Adipocyte (in vitro differentiated cells): Measurements from ENCODE around the gene CLIC5.

ENCODE experiments used
- DNase-seq: peaks from one replicate; pipeline ENCODE4 v3.0.0-alpha.2; 2015; ENCODE audit warnings: low read depth
- H3K27me3 ChIP-seq: replicated peaks from 2 replicates; pipeline ENCODE4 v1.7.0; 2013; ENCODE audit warnings: mild to moderate bottlenecking, low read length, moderate library complexity; ENCODE audit not compliant: control insufficient read depth, insufficient read depth
- H3K36me3 ChIP-seq: 2 replicates; pipeline ENCODE4 v1.7.0; 2013; ENCODE audit warnings: low read length, mild to moderate bottlenecking, moderate library complexity; ENCODE audit not compliant: control insufficient read depth, insufficient read depth, severe bottlenecking
- H3K4me1 ChIP-seq: 2 replicates; pipeline ENCODE4 v1.7.0; 2013; ENCODE audit warnings: mild to moderate bottlenecking, low read length, moderate library complexity; ENCODE audit not compliant: control insufficient read depth, insufficient read depth
- H3K4me3 ChIP-seq: 2 replicates; pipeline ENCODE4 v1.7.0; 2013; ENCODE audit warnings: mild to moderate bottlenecking, low read length, moderate library complexity
- H3K9ac ChIP-seq: 2 replicates; pipeline ENCODE4 v1.7.0; 2013; ENCODE audit warnings: mild to moderate bottlenecking, low read length, moderate library complexity
- H3K9me3 ChIP-seq: 2 replicates; pipeline ENCODE4 v1.7.0; 2013; ENCODE audit warnings: mild to moderate bottlenecking, low read length, moderate library complexity; ENCODE audit not compliant: control insufficient read depth

The CLIC5 gene

DNA sequence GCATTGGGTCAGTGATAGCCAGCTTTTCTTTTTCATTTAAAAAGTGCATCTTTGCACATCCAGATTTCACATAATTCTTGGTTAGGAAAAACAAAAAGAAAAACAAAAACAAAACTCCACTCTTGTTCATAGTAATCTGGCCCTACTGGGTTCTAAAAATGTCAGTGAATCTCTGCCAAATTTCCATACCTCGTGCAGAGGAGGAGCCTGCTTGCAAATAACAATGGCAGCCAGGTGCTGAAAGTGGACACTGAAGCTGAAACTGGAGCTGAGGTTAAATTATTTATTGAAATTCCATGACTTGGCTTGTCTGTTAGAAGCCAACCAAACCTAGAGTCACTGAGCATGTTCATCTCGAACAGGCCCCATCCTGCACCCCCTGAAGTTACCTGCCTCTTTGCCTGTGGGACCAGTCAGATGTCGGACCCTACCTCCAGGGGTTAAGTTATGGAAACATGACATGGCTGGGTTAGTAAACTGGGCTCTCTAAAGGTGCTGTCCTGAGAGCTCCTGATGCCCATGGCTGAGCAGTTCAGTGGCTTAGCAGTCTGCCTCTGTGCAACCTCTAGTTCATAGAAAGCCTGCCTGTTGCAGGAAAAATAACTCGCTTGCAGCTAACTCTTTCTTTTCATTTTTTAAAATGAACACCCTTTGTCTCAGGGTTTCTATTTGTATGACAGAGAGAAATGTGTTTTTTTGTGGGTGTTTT is 42.7 kb downstream of the CLIC5 start:
- peaks cover 4% of the 10 kb centered on the region for H3K27me3 ChIP-seq
- peaks cover 12% of the 10 kb centered on the region for H3K9me3 ChIP-seq
- DNase-seq: no peak
- H3K4me3 ChIP-seq: no peak overlapping the region
- H3K9ac ChIP-seq: no peak overlapping the region
- no peaks in the 10 kb centered on the region for H3K36me3 ChIP-seq
- H3K4me1 ChIP-seq: no peaks in the 10 kb centered on the region

DNA sequence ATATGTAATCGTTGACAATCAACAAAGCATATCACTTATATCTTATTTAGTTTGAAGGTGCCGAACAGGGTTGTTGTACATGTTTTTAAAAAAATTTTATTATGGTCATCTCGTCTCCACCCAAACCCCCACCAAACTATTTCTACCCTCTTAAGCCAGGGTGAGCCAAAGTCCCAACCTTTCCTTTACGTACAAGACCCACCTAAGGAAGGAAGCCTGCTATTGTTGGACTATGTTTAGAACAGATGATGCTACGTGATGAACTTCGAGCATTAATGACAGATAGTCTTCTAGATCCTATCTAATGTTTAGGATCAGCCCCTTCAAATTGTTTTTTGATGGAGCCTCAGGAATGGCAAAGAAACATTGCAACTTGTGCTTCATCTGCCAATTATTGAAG is 44.4 kb downstream of the CLIC5 start:
- no peak for DNase-seq
- no peaks in the 10 kb centered on the region for H3K36me3 ChIP-seq
- peaks cover under 1% of the 10 kb centered on the region for H3K4me1 ChIP-seq
- H3K27me3 ChIP-seq: peaks cover 4% of the 10 kb centered on the region
- no peak overlapping the region for H3K4me3 ChIP-seq
- H3K9ac ChIP-seq: no peak overlapping the region
- peaks cover 12% of the 10 kb centered on the region for H3K9me3 ChIP-seq

- Histone ChIP-seq H3K27me3 (peaks cover 4% of the 10 kb centered on the region), H3K9ac (no peak overlapping the region), H3K9me3 (peaks cover 6% of the 10 kb centered on the region), H3K4me3 (no peak overlapping the region), H3K4me1 (peaks cover 4% of the 10 kb centered on the region), H3K36me3 (no peaks in the 10 kb centered on the region)
- no peak for DNase-seq
These were observed 45.3 kb downstream of the CLIC5 start for GRCh38 chr6:45970326-45970725.

DNA sequence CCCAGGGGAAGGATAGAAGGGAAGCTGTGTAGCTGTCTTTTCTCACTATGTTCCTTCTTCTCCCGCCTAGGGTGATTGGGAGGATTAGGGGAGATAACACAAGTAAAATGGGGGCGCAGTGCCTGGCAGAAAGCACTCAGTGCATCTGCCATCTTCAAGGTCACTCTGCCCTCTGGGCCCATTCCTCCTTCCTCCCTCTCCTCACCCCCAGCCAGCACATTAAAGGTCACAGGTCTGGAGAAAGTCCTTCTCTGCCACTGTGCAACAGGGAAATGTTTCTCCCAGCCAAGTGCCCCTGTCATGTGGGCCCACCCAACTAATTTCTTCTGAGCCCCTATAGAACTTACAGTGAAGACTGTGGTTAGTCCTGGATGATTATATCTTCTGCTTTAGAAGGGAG is 45.8 kb downstream of the CLIC5 start:
- DNase-seq: no peak
- peaks cover 4% of the 10 kb centered on the region for H3K4me1 ChIP-seq
- H3K9me3 ChIP-seq: peaks cover 4% of the 10 kb centered on the region
- H3K36me3 ChIP-seq: no peaks in the 10 kb centered on the region
- peaks cover 4% of the 10 kb centered on the region for H3K27me3 ChIP-seq
- no peak overlapping the region for H3K9ac ChIP-seq
- no peak overlapping the region for H3K4me3 ChIP-seq

GRCh38 chr6:45969026-45969425 is 46.6 kb downstream of the CLIC5 start:
- Histone ChIP-seq H3K27me3 (peaks cover 4% of the 10 kb centered on the region), H3K4me3 (no peak overlapping the region), H3K9me3 (peaks cover 10% of the 10 kb centered on the region), H3K36me3 (no peaks in the 10 kb centered on the region), H3K4me1 (peaks cover 4% of the 10 kb centered on the region), H3K9ac (no peak overlapping the region)
- no peak for DNase-seq

DNA sequence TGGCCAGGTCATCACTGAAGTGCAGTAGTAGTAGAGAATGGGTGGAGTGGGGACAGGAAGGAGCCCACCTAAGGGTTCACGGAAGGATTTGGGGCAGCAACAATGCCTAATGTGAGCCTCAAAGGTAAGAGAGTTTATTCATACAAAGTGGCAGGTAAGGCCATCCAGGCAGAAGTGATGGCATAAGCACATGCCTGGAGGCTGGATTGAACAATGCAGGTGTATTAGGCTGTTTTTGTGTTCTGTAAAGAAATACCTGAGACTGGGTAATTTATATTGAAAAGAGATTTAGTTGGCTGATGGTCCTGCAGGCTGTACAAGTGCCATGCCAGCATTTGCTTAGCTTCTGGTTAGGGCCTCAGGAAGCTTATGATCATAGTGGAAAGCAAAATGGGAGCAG is 48.3 kb downstream of the CLIC5 start:
- DNase-seq: no peak
- Histone ChIP-seq H3K4me1 (peaks cover 4% of the 10 kb centered on the region), H3K9me3 (peaks cover 10% of the 10 kb centered on the region), H3K27me3 (peaks cover 4% of the 10 kb centered on the region), H3K36me3 (no peaks in the 10 kb centered on the region), H3K4me3 (no peak overlapping the region), H3K9ac (no peak overlapping the region)

DNA sequence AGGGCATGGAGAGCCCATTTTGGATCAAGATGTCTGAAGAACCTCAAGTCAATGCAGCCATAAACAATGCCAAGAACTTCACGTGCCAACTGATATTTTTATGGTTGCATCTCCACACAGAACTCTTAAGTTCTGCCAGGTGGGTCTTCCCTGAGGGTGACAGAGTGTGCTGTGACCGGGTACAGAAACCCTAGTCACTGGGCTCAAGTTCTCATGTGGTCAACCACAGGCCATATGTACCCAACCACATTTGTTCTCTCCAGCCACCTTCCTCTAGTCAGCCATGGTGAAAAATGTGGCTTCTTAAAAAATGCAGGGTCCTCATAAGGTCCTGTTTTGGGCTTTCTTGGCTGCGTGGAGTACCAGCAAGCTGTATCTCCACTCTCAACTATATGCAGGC is 48.9 kb downstream of the CLIC5 start:
- Histone ChIP-seq H3K9ac (no peak overlapping the region), H3K4me3 (no peak overlapping the region), H3K36me3 (no peaks in the 10 kb centered on the region), H3K9me3 (peaks cover 10% of the 10 kb centered on the region), H3K27me3 (no peaks in the 10 kb centered on the region), H3K4me1 (peaks cover 4% of the 10 kb centered on the region)
- DNase-seq: no peak

GRCh38 chr6:45966340-45966739 is 49.3 kb downstream of the CLIC5 start:
- Histone ChIP-seq H3K4me1 (peaks cover 7% of the 10 kb centered on the region), H3K4me3 (no peak overlapping the region), H3K9me3 (peaks cover 10% of the 10 kb centered on the region), H3K36me3 (no peaks in the 10 kb centered on the region), H3K9ac (no peak overlapping the region), H3K27me3 (no peaks in the 10 kb centered on the region)
- no peak for DNase-seq

DNA sequence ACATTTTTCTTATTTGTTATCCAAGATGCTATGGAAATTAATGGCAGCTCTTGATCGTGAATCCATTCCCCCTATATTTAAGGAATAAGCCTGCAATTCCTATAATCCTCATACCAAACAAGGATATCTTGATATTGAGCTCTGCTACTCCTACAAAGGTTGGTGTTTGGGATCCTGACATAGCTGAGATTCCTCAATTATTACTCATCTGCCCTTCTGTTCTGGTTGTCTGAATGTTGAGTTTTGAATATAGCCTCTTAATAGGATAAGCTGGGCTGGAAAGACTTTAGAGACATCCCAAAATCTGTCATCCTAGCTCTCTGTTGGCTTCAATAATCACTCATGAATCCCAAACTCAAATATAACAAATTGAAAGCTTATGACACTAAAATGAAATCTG is 49.9 kb downstream of the CLIC5 start:
- Histone ChIP-seq H3K4me3 (no peak overlapping the region), H3K27me3 (no peaks in the 10 kb centered on the region), H3K4me1 (peaks cover 12% of the 10 kb centered on the region), H3K36me3 (no peaks in the 10 kb centered on the region), H3K9ac (no peak overlapping the region), H3K9me3 (peaks cover 10% of the 10 kb centered on the region)
- DNase-seq: peak; percentile 25

DNA sequence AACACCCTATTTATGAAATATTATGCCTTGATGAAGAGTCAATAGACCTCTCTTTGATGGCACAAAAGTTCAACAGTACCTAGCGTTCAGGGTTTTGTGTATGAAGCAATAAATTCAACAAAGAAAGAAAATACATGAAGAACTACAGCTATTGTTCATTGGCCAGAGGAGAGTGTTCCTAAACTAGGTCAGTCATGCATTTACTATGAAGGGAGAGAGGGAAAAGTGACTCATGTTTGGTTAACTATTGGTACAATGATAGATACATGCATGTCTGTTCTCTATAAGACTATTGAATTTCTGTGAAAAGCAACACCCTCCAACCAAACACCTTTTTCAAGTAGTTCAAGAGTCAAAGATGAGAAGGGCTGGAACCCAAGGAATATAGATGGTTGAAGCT is 50.7 kb downstream of the CLIC5 start:
- peak; percentile 12 for DNase-seq
- Histone ChIP-seq H3K27me3 (no peaks in the 10 kb centered on the region), H3K36me3 (no peaks in the 10 kb centered on the region), H3K4me3 (no peak overlapping the region), H3K4me1 (peaks cover 16% of the 10 kb centered on the region), H3K9ac (no peak overlapping the region), H3K9me3 (peaks cover 10% of the 10 kb centered on the region)

- Histone ChIP-seq H3K9me3 (peaks cover 10% of the 10 kb centered on the region), H3K9ac (no peak overlapping the region), H3K27me3 (no peaks in the 10 kb centered on the region), H3K36me3 (no peaks in the 10 kb centered on the region), H3K4me1 (peaks cover 16% of the 10 kb centered on the region), H3K4me3 (no peak overlapping the region)
- no peak for DNase-seq
These were observed 51.4 kb downstream of the CLIC5 start for GRCh38 chr6:45964300-45964699.

- Histone ChIP-seq H3K27me3 (no peaks in the 10 kb centered on the region), H3K9ac (no peak overlapping the region), H3K9me3 (peaks cover 10% of the 10 kb centered on the region), H3K4me3 (no peak overlapping the region), H3K36me3 (no peaks in the 10 kb centered on the region), H3K4me1 (peaks cover 16% of the 10 kb centered on the region)
- DNase-seq: no peak
These were observed 51.8 kb downstream of the CLIC5 start for GRCh38 chr6:45963896-45964295.
